Hematopoietic multipotent progenitor cell treated with erythropoietin and hydrocortisone succinate and interleukin-3 and kit ligand, for 8 days (in vitro differentiated cells): ENCODE results near the gene C12orf42.

Experiments used
- DNase-seq: peaks from one replicate; pipeline ENCODE4 v3.0.0-alpha.2; 2015

Gene C12orf42

DNA sequence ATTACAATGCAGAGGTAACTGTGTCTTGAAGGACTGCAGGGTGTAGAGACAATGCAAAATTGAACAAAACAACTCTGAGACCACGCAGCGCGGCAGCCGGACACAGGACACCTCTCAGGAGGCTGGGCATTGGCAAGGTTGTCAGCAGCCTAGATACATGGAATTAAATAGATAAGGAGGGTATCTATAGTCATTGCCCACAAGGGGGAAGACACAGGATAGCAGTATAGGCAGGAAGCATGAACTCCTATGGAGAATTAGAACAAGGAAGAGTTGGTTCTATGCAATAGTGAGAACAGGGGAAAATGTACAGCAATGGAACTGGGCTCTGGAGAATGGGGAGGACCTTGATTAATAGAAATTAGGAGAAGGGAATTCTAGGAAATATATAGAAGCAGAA is 164.1 kb downstream of the C12orf42 start:
- DNase-seq, result no peak

- DNase-seq, result no peak
Observed at GRCh38 chr12:103330672-103331071, 165.1 kb downstream of the C12orf42 start.

DNA sequence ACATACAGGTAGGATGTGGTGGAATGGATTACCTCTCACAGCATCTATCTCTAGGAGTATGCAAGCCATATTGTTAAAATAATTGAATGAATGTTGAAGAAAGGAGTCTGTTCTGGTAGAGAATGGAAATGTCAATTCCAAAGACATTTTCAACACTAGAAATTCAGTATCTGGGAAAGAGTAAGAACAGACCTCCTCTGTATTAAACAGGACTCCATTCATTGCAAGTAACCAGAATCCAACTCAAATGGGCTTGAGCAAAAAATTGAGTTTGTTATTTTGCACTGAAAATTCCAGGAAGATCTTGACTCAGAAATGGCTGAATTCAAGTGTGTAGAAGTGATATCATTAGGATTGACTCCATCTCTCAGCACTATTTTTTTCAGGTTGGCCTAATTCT is 168.1 kb downstream of the C12orf42 start:
- DNase-seq, result no peak

DNA sequence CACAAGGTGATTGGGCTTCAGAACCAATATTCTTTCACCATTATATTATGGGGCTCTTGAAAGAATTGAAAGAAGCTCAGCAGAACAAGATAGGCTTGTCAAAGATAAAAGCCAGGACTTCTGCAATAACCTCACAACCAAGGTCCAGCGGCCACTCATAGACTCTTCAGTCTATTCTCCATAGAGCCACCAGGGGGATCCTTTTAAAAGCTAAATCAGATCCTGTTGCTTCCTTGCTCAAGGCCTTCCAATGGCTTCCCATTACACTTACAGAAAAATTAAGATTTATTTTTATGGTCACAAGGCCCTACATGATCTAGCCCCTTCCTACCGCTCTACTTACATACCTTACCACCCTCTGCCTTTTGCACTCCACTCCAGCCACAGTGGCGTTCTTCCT is 169.6 kb downstream of the C12orf42 start:
- DNase-seq, result peak; percentile 1

GRCh38 chr12:103318566-103318965 is 177.2 kb downstream of the C12orf42 start:
- DNase-seq, result no peak

DNA sequence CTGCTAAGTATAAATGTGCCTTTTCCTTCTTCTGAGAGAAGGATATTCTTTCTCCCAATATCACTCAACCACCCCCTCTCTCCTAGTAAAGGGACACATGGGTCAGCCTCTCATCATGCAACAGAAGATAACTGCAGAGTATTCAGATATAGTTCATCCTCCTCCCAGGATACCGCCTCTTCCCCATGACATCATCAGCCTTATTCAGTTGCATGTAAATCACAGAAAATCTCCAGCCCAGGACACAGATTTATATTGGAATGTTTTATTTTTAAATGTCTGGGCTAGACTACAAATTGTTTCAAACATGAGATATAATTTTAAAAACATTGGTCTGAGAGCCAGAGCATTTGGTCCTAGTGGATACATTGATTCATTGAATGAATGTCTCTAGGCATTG is 178.5 kb downstream of the C12orf42 start:
- DNase-seq, result no peak

DNA sequence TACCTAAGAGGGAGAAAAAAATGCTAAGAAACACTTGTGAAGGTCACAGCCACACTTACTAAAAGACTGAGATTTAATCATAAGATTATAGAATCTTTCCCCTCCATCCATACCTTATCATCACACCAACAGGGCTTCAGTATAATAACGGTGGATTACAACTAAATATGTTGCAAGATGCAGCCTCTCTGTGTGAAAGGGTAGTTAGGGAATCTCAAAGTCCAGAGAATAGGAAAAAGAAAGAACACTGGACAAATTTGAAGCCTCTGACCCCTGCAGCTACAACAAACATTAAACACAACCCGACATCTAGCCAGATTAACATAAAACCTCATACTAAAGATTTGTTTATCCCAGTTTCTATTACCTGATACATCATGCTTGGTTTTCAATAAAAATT is 181.0 kb downstream of the C12orf42 start:
- DNase-seq, result no peak

DNA sequence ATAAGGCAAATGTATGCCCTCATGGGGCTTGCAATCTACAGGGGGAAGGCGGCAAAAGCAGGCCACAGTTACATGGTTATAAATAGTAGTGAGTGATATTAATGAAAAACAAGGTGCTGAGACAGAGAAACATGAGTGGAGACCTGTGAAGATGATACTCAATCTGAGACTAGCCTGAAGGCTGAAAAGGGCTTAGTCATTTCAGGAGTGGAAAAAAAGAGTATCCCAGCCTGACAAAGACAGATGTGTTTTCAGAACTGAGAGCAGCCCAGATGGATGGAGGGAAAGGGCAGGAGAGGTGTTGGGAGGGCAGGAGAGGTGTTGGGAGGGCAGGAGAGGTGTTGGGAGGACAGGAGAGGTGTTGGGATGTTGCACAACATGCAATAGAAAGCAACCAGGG is 181.9 kb downstream of the C12orf42 start:
- no peak for DNase-seq

DNA sequence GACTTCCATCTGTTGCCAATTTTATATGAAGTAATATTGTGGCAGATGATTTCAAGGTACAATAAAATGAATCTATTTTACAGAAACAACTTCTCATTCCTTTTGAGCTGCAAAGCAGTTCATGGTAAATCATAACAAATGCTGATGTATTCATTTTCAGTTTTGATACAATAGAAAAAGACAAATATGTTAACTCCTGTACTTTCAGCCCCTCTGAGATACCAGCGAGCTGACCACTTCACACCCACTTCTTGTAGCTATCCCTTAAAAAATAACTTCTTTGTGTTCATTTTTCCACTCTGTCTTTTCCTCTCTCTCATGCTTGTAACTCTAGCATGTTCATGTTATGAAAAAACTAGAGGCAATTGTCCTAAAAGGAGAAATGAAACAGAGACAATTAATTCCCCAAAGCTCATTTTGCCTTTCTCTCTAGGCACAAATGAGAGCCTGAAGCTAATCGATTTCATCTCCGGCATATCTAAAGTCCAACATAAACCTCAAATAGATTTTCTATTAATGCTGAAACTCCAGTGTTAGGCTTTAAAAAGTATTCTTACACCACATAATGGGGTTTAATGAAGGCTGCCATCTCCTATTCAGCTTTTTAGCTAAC is 182.9 kb downstream of the C12orf42 start:
- DNase-seq, result no peak

- no peak for DNase-seq
Observed at GRCh38 chr12:103310546-103311270, 185.1 kb downstream of the C12orf42 start.

- no peak for DNase-seq
Observed at GRCh38 chr12:103308396-103308795, 187.4 kb downstream of the C12orf42 start.

GRCh38 chr12:103303484-103303883 is 192.3 kb downstream of the C12orf42 start:
- DNase-seq, result no peak

- no peak for DNase-seq
Observed at GRCh38 chr12:103301642-103302591, 193.9 kb downstream of the C12orf42 start.

GRCh38 chr12:103288016-103288415 is 207.8 kb downstream of the C12orf42 start:
- no peak for DNase-seq

- DNase-seq, result no peak
Observed at GRCh38 chr12:103282124-103282523, 213.6 kb downstream of the C12orf42 start.

- no peak for DNase-seq
Observed at GRCh38 chr12:103279444-103279843, 216.3 kb downstream of the C12orf42 start.

DNA sequence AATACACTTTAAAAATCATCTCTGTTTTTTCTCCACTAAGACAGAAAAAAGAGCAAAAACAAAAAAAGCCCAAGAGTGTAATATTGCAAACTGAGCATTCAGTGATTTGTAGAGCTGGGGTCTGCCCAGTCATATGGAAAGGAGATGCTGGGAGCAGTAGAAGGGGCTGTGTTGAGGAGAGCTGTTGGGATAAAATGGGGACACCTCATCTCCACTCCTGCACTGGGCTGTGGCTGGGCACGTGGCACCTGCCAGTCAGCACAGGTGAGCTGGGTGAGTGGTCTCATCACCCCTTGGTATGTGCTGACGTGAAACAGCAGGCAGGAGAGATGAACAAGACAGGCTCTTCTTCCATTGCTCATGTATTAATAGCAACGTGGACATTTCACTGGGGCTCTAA is 217.4 kb downstream of the C12orf42 start:
- DNase-seq, result no peak

DNA sequence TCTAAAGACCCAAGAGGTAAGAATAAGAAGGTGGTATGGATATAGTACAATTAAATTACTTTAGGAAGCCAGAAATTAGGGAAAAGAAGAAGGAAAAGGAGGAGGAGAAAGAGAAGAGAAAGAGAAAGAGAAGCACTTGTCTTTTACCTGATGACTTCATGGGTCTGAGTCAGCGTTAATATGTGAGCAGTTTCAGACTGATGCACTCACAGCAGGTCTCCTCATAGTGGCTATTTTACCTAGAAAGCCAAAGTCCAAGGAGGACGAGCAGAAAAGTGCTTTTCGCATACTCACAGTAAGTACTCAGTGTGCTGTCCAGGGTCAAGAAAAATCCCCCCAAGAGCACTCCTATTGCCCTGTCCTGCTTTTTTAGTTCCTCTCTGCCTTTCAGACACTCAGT is 222.1 kb downstream of the C12orf42 start:
- DNase-seq, result no peak

DNA sequence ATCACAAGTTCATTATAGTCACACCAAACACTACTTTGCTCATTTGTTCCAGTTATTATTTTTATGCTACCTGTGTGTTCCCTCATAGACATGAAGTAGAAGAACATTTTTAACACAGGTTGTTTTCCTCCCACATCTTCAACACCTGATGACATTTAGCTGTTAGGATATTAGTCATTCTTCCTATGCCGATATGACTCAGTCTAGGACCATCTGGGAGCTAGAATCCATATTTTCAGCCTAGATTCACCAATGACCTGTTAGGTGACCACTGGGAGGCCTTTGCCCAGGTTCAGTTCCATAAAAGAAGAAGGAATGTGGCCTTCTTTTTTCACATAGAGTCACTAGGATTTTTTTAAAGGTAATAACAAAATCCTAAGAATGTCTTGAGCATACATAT is 222.8 kb downstream of the C12orf42 start:
- no peak for DNase-seq

DNA sequence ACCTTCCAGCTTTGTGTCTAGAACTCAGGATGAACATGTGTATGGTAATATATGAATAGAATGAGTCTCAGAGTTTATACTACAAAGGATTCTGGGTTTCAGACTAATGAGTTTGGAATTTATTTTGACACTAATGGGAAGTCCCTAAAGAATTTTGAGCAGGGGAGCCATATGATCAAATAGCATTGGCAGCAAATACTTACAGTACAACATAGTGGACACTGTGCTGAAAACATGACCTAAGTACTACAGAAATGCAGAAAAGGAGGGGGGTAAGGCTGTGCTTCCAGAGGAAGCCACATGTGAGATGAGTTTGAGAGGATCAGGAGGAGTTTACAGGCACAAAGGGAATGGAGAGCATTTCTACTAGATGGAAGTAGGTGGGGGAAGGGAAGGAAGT is 225.8 kb downstream of the C12orf42 start:
- no peak for DNase-seq

- DNase-seq, result no peak
Observed at GRCh38 chr12:103268831-103269514, 226.8 kb downstream of the C12orf42 start.

DNA sequence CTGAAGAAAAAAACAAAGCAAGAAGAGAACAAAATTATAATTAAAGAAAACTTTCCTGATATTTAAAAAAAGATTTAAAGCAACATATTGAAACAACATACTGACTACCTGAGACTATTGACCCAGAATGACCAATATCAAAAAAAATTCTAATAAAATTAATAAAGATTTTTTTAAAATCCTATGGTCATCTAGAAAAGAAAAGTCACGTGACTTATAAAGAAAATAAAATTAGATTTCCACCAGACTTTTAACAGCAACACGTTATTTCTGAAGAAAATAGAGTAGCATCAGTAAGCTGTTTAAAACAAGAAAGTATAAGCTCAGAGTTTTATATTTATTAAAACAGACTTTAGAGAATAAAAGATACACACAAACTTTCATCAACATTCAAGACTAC is 238.0 kb downstream of the C12orf42 start:
- DNase-seq, result no peak
